ENCODE results near the gene REPIN1. TPM values are rescaled to one million over a fixed set of nuclear protein-coding genes. Genes with fewer than 3 reads are reported as not detected.

REPIN1 gene
- total and polyA plus RNA-seq, 2 donors (not counting 1 experiment from before 2014, with no cell fraction given): 165 to 190 TPM

GRCh38 chr7:150377635-150378034 lies 9.0 kb downstream of the REPIN1 start:
- no peak for ATAC-seq (ENCODE audit: low read depth)
- WGBS (ENCODE audit: insufficient coverage): 60% methylated on average over 1 of the region's 4 CpGs
- Histone ChIP-seq H3K4me1 (ENCODE audit: control insufficient read depth in 2 of 2, insufficient read depth in 2 of 2, low read length in 2 of 2) (peaks cover 22 to 68% of the 10 kb centered on the region in 2 donors), H3K4me3 (ENCODE audit: control extremely low read depth in 1 of 5, extremely low read depth in 1 of 5, insufficient read depth in 1 of 5, low read depth in 2 of 5, low read length in 4 of 5) (peak overlapping the region in 1 of 5 experiments; percentile 77), H3K36me3 (replicated peaks in 1 of 2; ENCODE audit: control extremely low read depth in 1 of 2, control insufficient read depth in 1 of 2, extremely low read depth in 1 of 2, insufficient read depth in 2 of 2, low read length in 1 of 2) (peaks cover 0 to 19% of the 10 kb centered on the region in 2 experiments), H3K79me2 (ENCODE audit: control insufficient read depth, insufficient read depth, low read length) (peaks cover 42% of the 10 kb centered on the region), H3K27me3 (replicated peaks in 1 of 4; ENCODE audit: control extremely low read depth in 1 of 4, control insufficient read depth in 3 of 4, insufficient read depth in 4 of 4, low read length in 3 of 4) (no peaks in the 10 kb centered on the region), H4K20me1 (ENCODE audit: control insufficient read depth, insufficient read depth, low read length, poor library complexity, severe bottlenecking) (peaks cover 7% of the 10 kb centered on the region), H3K9ac (ENCODE audit: low read length) (peak overlapping the region; percentile 84), H3K4me2 (replicated peaks; ENCODE audit: low read depth, low read length, poor library complexity, severe bottlenecking) (peak overlapping the region; percentile 97), H2AFZ (ENCODE audit: insufficient read depth, low read depth, low read length, poor library complexity, severe bottlenecking) (no peak overlapping the region), H3K27ac (ENCODE audit: low read length in 2 of 2) (peak overlapping the region; percentile 84 to 85), H3K9me3 (ENCODE audit: control extremely low read depth in 1 of 3, control insufficient read depth in 2 of 3, insufficient read depth in 1 of 3, low read length in 2 of 3) (no peaks in the 10 kb centered on the region)
- ChIA-PET CTCF (interaction anchor here (1.0 to 2.4 kb wide), 10 partner anchors 9 to 641 kb away, joined by 3 to 35 read pairs (median 5); partner anchors contain the start of gene REPIN1), POLR2A (interaction anchor here (0.7 to 4.4 kb wide), 3 partner anchors 10 to 49 kb away, joined by 6 to 64 read pairs (median 38); partner anchors contain the start of gene REPIN1)
- H3K27me3 Mint-ChIP-seq: no peaks in the 10 kb centered on the region
- no peaks in the 10 kb centered on the region for H3K9me3 Mint-ChIP-seq (ENCODE audit: insufficient read depth)
- no peak for DNase-seq
- peak overlapping the region; percentile 89 for H3K27ac Mint-ChIP-seq
- TF ChIP-seq EZH2 (IDR thresholded peaks at IDR 0.05; ENCODE audit: borderline replicate concordance, insufficient read depth, low read depth, low read length, poor library complexity, severe bottlenecking) (no peak), CTCF (IDR thresholded peaks at IDR 0.05) (no peak)
- H3K4me1 Mint-ChIP-seq: peaks cover 76% of the 10 kb centered on the region
- intact Hi-C loops (cut with micrococcal nuclease): loop anchor here (1.0 to 5.0 kb wide), 3 partner anchors 8 to 55 kb away; partner anchors contain the start of genes ACTR3C and LRRC61
- H3K4me3 Mint-ChIP-seq: peak overlapping the region; percentile 96
